Astrocyte (in vitro differentiated cells and primary cell): ENCODE results near the gene PBX2.

Experiments
- CTCF ChIP-seq: IDR thresholded peaks from 2 replicates; pipeline ENCODE4 v1.5.1; 2011; ENCODE audit warnings: low read depth, mild to moderate bottlenecking, inconsistent platforms, low read length, moderate library complexity; ENCODE audit not compliant: insufficient read depth
- EZH2 ChIP-seq: IDR thresholded peaks from 2 replicates; pipeline ENCODE4 v1.6.1; 2012; ENCODE audit warnings: mild to moderate bottlenecking, low read length, inconsistent platforms; ENCODE audit not compliant: insufficient read depth

- no peak for TF ChIP-seq CTCF
- TF ChIP-seq EZH2, result no peak
Observed at GRCh38 chr6:32182555-32182981, 7.4 kb downstream of the PBX2 start.
